HEK293 (cell line): ENCODE results near the gene SYNPO2.

Experiments
- CTCF ChIP-seq: fragments of 450-650 bp; formaldehyde crosslinking; IDR thresholded peaks from 2 replicates; pipeline ENCODE4 v1.5.1; 2016; ENCODE audit warnings: missing biosample characterization, missing genetic modification characterization
- KLF1 ChIP-seq: fragments of 450-650 bp; formaldehyde crosslinking; IDR thresholded peaks from 2 replicates; pipeline ENCODE4 v1.5.1; 2016; ENCODE audit warnings: missing biosample characterization, missing genetic modification characterization
- SP2 ChIP-seq: fragments of 450-650 bp; formaldehyde crosslinking; IDR thresholded peaks from 2 replicates; pipeline ENCODE4 v1.5.1; 2016; ENCODE audit warnings: missing biosample characterization, missing genetic modification characterization
- ZNF426 ChIP-seq: fragments of 450-650 bp; formaldehyde crosslinking; IDR thresholded peaks from 2 replicates; pipeline ENCODE4 v1.5.1; 2017; ENCODE audit warnings: missing biosample characterization, missing genetic modification characterization, mild to moderate bottlenecking, inconsistent platforms, moderate library complexity

DNA sequence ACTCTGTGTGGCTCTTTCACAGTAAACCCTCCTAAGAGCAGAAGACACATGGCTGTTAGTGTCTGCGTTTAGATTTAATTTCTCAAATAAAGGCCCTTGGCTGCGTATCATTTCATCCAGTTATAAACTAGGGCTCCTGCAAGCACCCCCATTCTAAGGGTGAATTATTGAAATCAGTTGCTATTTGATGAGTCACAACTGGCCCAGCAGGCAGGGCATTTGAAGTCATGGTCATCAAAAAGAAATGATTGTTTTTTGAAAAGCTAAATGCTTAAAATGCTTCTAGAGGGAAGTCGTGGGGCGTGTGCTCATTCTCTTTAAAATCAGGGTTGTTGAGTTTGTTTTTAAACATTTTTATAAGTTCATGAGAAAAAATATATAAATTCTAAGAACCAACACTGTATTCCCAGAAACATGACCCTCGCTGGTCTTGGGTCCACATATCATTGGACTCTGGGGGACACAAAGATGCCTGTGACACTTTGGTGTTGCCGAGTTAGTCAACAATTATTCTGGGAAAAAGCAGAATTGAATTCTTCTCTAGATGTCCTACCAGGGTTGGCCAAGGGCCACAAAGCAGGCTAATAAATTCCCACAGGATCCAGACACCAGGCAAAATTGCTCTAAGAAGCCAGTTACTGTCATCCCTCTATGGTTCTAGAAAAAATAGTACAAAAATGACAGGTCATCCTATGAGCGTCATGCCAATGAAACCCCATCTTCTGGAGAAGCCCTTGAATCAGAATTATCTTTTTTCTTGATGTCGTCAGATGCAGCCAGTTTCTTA is 147.5 kb downstream of the SYNPO2 start:
- TF ChIP-seq SP2 (no peak), CTCF (tag by site-specific recombination) (no peak), KLF1 (tag by site-specific recombination) (no peak), ZNF426 (no peak)
